HL-60 (cell line): ENCODE results near the gene LYPD8.

ENCODE experiments used
- CTCF ChIP-seq: IDR thresholded peaks from one replicate; pipeline ENCODE4 v1.5.1; 2011; ENCODE audit warnings: low read length, control low read depth, inconsistent platforms; ENCODE audit not compliant: insufficient read depth
- GABPA ChIP-seq: IDR thresholded peaks from 2 replicates; pipeline ENCODE4 v1.6.1; 2012; ENCODE audit warnings: low read depth
- POLR2AphosphoS5 ChIP-seq: IDR thresholded peaks from 2 replicates; pipeline ENCODE4 v1.6.1; 2012; ENCODE audit warnings: low read depth
- REST ChIP-seq: IDR thresholded peaks from 2 replicates; pipeline ENCODE4 v1.6.1; 2012; ENCODE audit warnings: low read depth; ENCODE audit not compliant: insufficient replicate concordance

- TF ChIP-seq CTCF = no peak
- TF ChIP-seq GABPA = no peak
- TF ChIP-seq POLR2AphosphoS5 = peak; percentile 18; the same call in 1 of the 2 replicates
- no peak for TF ChIP-seq REST
Measured at GRCh38 chr1:248753708-248754280, 1.8 kb downstream of the LYPD8 start.
